T1000 (cell line): ENCODE data around the gene TGFBR1.
"Not testable (repeated sequence)": the region's sequence is repeated elsewhere in the genome, so short reads cannot be mapped to it uniquely, and the experiment has no call there.

ENCODE experiments used
- DNase-seq: peaks from one replicate; lab custom pipeline; 2025; ENCODE audit warnings: mixed read lengths; lab: John Stamatoyannopoulos, UW

The TGFBR1 gene

GRCh38 chr9:99189887-99190596 lies 85.1 kb downstream of the TGFBR1 start:
- no peak for DNase-seq

GRCh38 chr9:99190597-99191283 lies 85.8 kb downstream of the TGFBR1 start:
- DNase-seq, result no peak

- no peak for DNase-seq
These were observed 88.0 kb downstream of the TGFBR1 start for GRCh38 chr9:99192786-99193465.

- DNase-seq, result no peak
These were observed 88.5 kb downstream of the TGFBR1 start for GRCh38 chr9:99193466-99193821.

GRCh38 chr9:99196484-99196883 lies 91.6 kb downstream of the TGFBR1 start:
- not testable (repeated sequence) for DNase-seq

GRCh38 chr9:99197124-99197630 lies 92.3 kb downstream of the TGFBR1 start:
- no peak for DNase-seq

GRCh38 chr9:99197987-99198386 lies 93.1 kb downstream of the TGFBR1 start:
- no peak for DNase-seq

- no peak for DNase-seq
These were observed 95.1 kb downstream of the TGFBR1 start for GRCh38 chr9:99199938-99200539.

GRCh38 chr9:99201603-99202002 lies 96.7 kb downstream of the TGFBR1 start:
- no peak for DNase-seq
